WTC11 (cell line): ENCODE results near the gene WWOX. TPM values are rescaled to one million over a fixed set of nuclear protein-coding genes. Genes with fewer than 3 reads are reported as not detected.

Experiments
- ATAC-seq: fragments of 200-7000 bp; cut with Tn5 transposase; 2 replicates; pipeline ENCODE4 v1.10.0; 2021; ENCODE audit warnings: mild to moderate bottlenecking, moderate library complexity
- CTCF ChIA-PET: fragments of 300-600 bp; sonication (Branson Sonifier 250); formaldehyde crosslinking; loops from one replicate; lab custom pipeline; 2021; ENCODE audit warnings: antibody characterized with exemption; lab: Charles Lee
- POLR2A ChIA-PET: fragments of 350-600 bp; sonication (Branson Sonifier 250); formaldehyde crosslinking; loops from one replicate; lab custom pipeline; 2021; ENCODE audit warnings: antibody characterized with exemption; lab: Charles Lee
- DNase-seq: peaks from one replicate; pipeline ENCODE4 v3.0.0; 2021; ENCODE audit warnings: low spot score
- H3K27ac Mint-ChIP-seq: 2 replicates; pipeline ENCODE4 v1.8.0; 2021; ENCODE audit warnings: mixed read lengths
- H3K27me3 Mint-ChIP-seq: 2 replicates; pipeline ENCODE4 v1.8.0; 2021; ENCODE audit warnings: low read depth, mild to moderate bottlenecking, moderate library complexity, mixed read lengths
- H3K36me3 Mint-ChIP-seq: 2 replicates; pipeline ENCODE4 v1.8.0; 2021; ENCODE audit warnings: mixed read lengths
- H3K4me1 Mint-ChIP-seq: 2 replicates; pipeline ENCODE4 v1.8.0; 2022; ENCODE audit warnings: mixed read lengths
- H3K4me3 Mint-ChIP-seq: 2 replicates; pipeline ENCODE4 v1.8.0; 2021; ENCODE audit warnings: mild to moderate bottlenecking, moderate library complexity, mixed read lengths
- H3K9me3 Mint-ChIP-seq: 2 replicates; pipeline ENCODE4 v1.8.0; 2021; ENCODE audit warnings: mixed read lengths
- CBFB ChIP-seq: sonication (generic); formaldehyde crosslinking; IDR thresholded peaks from 2 replicates; pipeline ENCODE4 v1.8.1; 2022; ENCODE audit warnings: mild to moderate bottlenecking, low read depth, missing genetic modification reagents
- CREM ChIP-seq: sonication (generic); formaldehyde crosslinking; IDR thresholded peaks from 2 replicates; pipeline ENCODE4 v1.8.1; 2022; ENCODE audit warnings: mild to moderate bottlenecking, missing genetic modification reagents, moderate library complexity
- FOXJ3 ChIP-seq: sonication (generic); formaldehyde crosslinking; IDR thresholded peaks from 2 replicates; pipeline ENCODE4 v1.9.0; 2021; ENCODE audit warnings: missing genetic modification reagents, mild to moderate bottlenecking, borderline replicate concordance
- GABPB1 ChIP-seq: sonication (generic); formaldehyde crosslinking; IDR thresholded peaks from 2 replicates; pipeline ENCODE4 v1.8.1; 2023; ENCODE audit warnings: mild to moderate bottlenecking, missing genetic modification reagents
- JUN ChIP-seq: sonication (generic); formaldehyde crosslinking; IDR thresholded peaks from 2 replicates; pipeline ENCODE4 v1.8.0; 2023; ENCODE audit warnings: mild to moderate bottlenecking, missing genetic modification reagents
- NR3C1 ChIP-seq: sonication (generic); formaldehyde crosslinking; conservative IDR thresholded peaks from 2 replicates; pipeline ENCODE4 v1.8.1; 2023; ENCODE audit warnings: low read depth, mild to moderate bottlenecking, missing genetic modification reagents
- SP1 ChIP-seq: sonication (generic); formaldehyde crosslinking; conservative IDR thresholded peaks from 2 replicates; pipeline ENCODE4 v1.8.1; 2022; ENCODE audit warnings: missing genetic modification reagents
- TEAD4 ChIP-seq: sonication (generic); formaldehyde crosslinking; IDR thresholded peaks from 2 replicates; pipeline ENCODE4 v1.8.0; 2022; ENCODE audit warnings: mild to moderate bottlenecking, missing genetic modification reagents
- TP53 ChIP-seq: sonication (generic); formaldehyde crosslinking; IDR thresholded peaks from 2 replicates; pipeline ENCODE4 v1.8.1; 2023; ENCODE audit warnings: mild to moderate bottlenecking, missing genetic modification reagents
- ZNF232 ChIP-seq: sonication (generic); formaldehyde crosslinking; IDR thresholded peaks from 2 replicates; pipeline ENCODE4 v1.8.0; 2022; ENCODE audit warnings: mild to moderate bottlenecking, missing genetic modification reagents
- ZNF317 ChIP-seq: sonication (generic); formaldehyde crosslinking; IDR thresholded peaks from 2 replicates; pipeline ENCODE4 v1.8.1; 2023; ENCODE audit warnings: low read depth, mild to moderate bottlenecking, moderate library complexity, missing genetic modification reagents, borderline replicate concordance
- total RNA-seq: library from RNA; stranded (reverse); gene quantifications from 3 replicates; pipeline ENCODE4 v1.2.3, GENCODE V29; 2021
- TF ChIP-seq, protein P1 (sequence below): sonication (generic); formaldehyde crosslinking; IDR thresholded peaks from 2 replicates; pipeline ENCODE4 v1.8.1; 2022; ENCODE audit warnings: missing genetic modification reagents, borderline replicate concordance
- TF ChIP-seq, protein P2 (sequence below): sonication (generic); formaldehyde crosslinking; IDR thresholded peaks from 2 replicates; pipeline ENCODE4 v1.8.1; 2023; ENCODE audit warnings: mild to moderate bottlenecking, moderate library complexity, missing genetic modification reagents
- TF ChIP-seq, protein P3 (sequence below): sonication (generic); formaldehyde crosslinking; IDR thresholded peaks from 2 replicates; pipeline ENCODE4 v1.8.1; 2022; ENCODE audit warnings: mild to moderate bottlenecking, moderate library complexity, missing genetic modification reagents
- TF ChIP-seq, protein P4 (sequence below): sonication (generic); formaldehyde crosslinking; conservative IDR thresholded peaks from 2 replicates; pipeline ENCODE4 v1.8.1; 2022; ENCODE audit warnings: mild to moderate bottlenecking, missing genetic modification reagents
- TF ChIP-seq, protein P5 (sequence below): fragments of 250-450 bp; sonication (Bioruptor Pico); IDR thresholded peaks from 2 replicates; pipeline ENCODE4 v1.8.0; 2021; ENCODE audit warnings: mild to moderate bottlenecking
- TF ChIP-seq, protein P6 (sequence below): sonication (generic); formaldehyde crosslinking; IDR thresholded peaks from 2 replicates; pipeline ENCODE4 v1.8.1; 2023; ENCODE audit warnings: mild to moderate bottlenecking, missing genetic modification reagents, moderate library complexity
- TF ChIP-seq, protein P7 (sequence below): sonication (generic); formaldehyde crosslinking; conservative IDR thresholded peaks from 2 replicates; pipeline ENCODE4 v1.8.1; 2023; ENCODE audit warnings: mild to moderate bottlenecking, low read depth, missing genetic modification reagents, moderate library complexity
- TF ChIP-seq, protein P8 (sequence below): sonication (generic); formaldehyde crosslinking; IDR thresholded peaks from 2 replicates; pipeline ENCODE4 v1.8.0; 2022; ENCODE audit warnings: missing genetic modification reagents

WWOX gene
- total RNA-seq, 1 experiment from 2014 or later, result 15.7 TPM

DNA sequence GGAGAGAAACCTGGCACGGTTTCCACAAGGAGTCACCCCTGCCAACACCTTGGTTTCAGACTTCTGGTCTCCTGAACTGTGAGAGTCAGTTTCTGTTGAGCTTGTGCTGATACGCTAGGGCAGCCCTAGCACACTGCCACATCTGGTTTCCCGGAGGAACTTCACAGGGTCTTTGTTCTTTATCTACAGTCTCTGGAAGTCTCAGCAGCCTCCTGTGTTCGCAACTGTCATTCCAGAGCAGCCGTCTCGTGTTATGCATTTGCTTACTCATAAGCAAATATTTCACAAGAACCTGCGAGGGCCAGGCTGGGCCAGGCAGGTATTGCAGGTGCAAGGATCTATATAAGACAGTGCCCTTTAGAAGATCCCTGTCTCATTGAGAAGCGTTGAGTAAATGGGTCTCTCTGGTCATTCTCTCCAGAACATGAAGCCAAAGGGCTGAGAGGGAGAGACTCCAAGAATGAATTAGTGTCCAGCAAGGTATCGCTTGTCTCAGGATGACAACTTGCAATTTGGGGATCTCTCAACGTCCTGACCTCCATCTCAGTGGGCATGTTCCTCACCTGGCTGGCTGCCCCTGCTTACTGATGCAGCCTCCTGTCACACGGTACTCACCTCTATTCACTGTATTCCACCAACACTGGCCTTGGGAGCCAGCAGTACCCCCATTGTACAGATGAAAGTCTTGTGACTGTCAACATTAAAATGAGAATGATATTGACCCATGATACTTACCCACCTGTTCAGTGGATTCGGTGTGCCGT is 141.2 kb downstream of the WWOX start:
- no peak overlapping the region for H3K27ac Mint-ChIP-seq
- no peaks in the 10 kb centered on the region; the same call in 1 of the 2 replicates for H3K27me3 Mint-ChIP-seq
- DNase-seq (no peak), ATAC-seq (peak; percentile 73)
- H3K4me3 Mint-ChIP-seq, result no peak overlapping the region
- H3K36me3 Mint-ChIP-seq, result no peaks in the 10 kb centered on the region
- no peaks in the 10 kb centered on the region; the same call in 1 of the 2 replicates for H3K9me3 Mint-ChIP-seq
- ChIA-PET POLR2A (no interaction called here), CTCF (interaction anchor here (1.0 kb wide), 1 partner anchor 238 kb away, joined by 3 read pairs; no protein-coding TSS in a partner anchor)
- H3K4me1 Mint-ChIP-seq, result peaks cover 2% of the 10 kb centered on the region
- TF ChIP-seq GABPB1, result 0 out of 2 replicates have a peak, but pooled peaks have one; percentile 34
- TF ChIP-seq, protein P1, sequence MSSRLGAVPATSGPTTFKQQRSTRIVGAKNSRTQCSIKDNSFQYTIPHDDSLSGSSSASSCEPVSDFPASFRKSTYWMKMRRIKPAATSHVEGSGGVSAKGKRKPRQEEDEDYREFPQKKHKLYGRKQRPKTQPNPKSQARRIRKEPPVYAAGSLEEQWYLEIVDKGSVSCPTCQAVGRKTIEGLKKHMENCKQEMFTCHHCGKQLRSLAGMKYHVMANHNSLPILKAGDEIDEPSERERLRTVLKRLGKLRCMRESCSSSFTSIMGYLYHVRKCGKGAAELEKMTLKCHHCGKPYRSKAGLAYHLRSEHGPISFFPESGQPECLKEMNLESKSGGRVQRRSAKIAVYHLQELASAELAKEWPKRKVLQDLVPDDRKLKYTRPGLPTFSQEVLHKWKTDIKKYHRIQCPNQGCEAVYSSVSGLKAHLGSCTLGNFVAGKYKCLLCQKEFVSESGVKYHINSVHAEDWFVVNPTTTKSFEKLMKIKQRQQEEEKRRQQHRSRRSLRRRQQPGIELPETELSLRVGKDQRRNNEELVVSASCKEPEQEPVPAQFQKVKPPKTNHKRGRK (CRISPR knock-in tag), result no peak
- TF ChIP-seq, protein P2, sequence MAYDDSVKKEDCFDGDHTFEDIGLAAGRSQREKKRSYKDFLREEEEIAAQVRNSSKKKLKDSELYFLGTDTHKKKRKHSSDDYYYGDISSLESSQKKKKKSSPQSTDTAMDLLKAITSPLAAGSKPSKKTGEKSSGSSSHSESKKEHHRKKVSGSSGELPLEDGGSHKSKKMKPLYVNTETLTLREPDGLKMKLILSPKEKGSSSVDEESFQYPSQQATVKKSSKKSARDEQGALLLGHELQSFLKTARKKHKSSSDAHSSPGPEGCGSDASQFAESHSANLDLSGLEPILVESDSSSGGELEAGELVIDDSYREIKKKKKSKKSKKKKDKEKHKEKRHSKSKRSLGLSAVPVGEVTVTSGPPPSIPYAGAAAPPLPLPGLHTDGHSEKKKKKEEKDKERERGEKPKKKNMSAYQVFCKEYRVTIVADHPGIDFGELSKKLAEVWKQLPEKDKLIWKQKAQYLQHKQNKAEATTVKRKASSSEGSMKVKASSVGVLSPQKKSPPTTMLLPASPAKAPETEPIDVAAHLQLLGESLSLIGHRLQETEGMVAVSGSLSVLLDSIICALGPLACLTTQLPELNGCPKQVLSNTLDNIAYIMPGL (CRISPR knock-in tag), result no peak
- no peak for TF ChIP-seq NR3C1 (CRISPR knock-in tag)
- TF ChIP-seq, protein P3, sequence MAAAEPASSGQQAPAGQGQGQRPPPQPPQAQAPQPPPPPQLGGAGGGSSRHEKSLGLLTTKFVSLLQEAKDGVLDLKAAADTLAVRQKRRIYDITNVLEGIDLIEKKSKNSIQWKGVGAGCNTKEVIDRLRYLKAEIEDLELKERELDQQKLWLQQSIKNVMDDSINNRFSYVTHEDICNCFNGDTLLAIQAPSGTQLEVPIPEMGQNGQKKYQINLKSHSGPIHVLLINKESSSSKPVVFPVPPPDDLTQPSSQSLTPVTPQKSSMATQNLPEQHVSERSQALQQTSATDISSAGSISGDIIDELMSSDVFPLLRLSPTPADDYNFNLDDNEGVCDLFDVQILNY (CRISPR knock-in tag), result no peak
- TF ChIP-seq FOXJ3 (CRISPR knock-in tag), result no peak
- no peak for TF ChIP-seq CREM

DNA sequence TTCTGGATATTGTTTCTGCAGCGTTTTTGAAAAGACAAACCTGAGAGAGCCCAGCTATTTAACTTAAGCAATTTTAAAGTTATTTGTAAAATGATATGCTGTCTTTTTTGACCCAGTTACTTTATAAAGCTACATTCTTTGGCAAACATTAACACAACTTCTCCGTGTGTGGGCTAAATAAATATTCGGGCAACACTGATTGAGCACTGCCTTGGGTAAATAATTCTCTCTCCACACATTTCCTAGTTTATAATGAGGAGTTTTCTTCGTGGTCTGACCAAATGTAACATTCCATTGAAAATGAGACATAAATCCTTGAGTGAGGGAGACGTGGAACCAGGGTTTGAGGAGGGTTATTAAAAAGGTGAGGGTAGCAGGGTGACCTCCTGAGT is 142.8 kb downstream of the WWOX start:
- no peaks in the 10 kb centered on the region for H3K36me3 Mint-ChIP-seq
- no peak overlapping the region for H3K27ac Mint-ChIP-seq
- H3K4me3 Mint-ChIP-seq, result no peak overlapping the region
- H3K4me1 Mint-ChIP-seq, result peaks cover 2% of the 10 kb centered on the region
- H3K9me3 Mint-ChIP-seq, result no peaks in the 10 kb centered on the region; the same call in 1 of the 2 replicates
- POLR2A ChIA-PET, result no interaction called here
- ATAC-seq (no peak), DNase-seq (no peak)
- no peaks in the 10 kb centered on the region; the same call in 1 of the 2 replicates for H3K27me3 Mint-ChIP-seq
- CTCF ChIA-PET, result no interaction called here
- no peak for TF ChIP-seq ZNF232
- TF ChIP-seq, protein P4, sequence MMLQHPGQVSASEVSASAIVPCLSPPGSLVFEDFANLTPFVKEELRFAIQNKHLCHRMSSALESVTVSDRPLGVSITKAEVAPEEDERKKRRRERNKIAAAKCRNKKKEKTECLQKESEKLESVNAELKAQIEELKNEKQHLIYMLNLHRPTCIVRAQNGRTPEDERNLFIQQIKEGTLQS (CRISPR knock-in tag), result no peak
- TF ChIP-seq, protein P5, sequence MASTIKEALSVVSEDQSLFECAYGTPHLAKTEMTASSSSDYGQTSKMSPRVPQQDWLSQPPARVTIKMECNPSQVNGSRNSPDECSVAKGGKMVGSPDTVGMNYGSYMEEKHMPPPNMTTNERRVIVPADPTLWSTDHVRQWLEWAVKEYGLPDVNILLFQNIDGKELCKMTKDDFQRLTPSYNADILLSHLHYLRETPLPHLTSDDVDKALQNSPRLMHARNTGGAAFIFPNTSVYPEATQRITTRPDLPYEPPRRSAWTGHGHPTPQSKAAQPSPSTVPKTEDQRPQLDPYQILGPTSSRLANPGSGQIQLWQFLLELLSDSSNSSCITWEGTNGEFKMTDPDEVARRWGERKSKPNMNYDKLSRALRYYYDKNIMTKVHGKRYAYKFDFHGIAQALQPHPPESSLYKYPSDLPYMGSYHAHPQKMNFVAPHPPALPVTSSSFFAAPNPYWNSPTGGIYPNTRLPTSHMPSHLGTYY (CRISPR knock-in tag), result no peak
- TF ChIP-seq, protein P3 (CRISPR knock-in tag), result no peak
- no peak for TF ChIP-seq TEAD4 (CRISPR knock-in tag)
- TF ChIP-seq, protein P6, sequence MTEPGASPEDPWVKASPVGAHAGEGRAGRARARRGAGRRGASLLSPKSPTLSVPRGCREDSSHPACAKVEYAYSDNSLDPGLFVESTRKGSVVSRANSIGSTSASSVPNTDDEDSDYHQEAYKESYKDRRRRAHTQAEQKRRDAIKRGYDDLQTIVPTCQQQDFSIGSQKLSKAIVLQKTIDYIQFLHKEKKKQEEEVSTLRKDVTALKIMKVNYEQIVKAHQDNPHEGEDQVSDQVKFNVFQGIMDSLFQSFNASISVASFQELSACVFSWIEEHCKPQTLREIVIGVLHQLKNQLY (CRISPR knock-in tag), result no peak
- TF ChIP-seq, protein P7, sequence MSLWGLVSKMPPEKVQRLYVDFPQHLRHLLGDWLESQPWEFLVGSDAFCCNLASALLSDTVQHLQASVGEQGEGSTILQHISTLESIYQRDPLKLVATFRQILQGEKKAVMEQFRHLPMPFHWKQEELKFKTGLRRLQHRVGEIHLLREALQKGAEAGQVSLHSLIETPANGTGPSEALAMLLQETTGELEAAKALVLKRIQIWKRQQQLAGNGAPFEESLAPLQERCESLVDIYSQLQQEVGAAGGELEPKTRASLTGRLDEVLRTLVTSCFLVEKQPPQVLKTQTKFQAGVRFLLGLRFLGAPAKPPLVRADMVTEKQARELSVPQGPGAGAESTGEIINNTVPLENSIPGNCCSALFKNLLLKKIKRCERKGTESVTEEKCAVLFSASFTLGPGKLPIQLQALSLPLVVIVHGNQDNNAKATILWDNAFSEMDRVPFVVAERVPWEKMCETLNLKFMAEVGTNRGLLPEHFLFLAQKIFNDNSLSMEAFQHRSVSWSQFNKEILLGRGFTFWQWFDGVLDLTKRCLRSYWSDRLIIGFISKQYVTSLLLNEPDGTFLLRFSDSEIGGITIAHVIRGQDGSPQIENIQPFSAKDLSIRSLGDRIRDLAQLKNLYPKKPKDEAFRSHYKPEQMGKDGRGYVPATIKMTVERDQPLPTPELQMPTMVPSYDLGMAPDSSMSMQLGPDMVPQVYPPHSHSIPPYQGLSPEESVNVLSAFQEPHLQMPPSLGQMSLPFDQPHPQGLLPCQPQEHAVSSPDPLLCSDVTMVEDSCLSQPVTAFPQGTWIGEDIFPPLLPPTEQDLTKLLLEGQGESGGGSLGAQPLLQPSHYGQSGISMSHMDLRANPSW, result no peak
- TF ChIP-seq, protein P8, sequence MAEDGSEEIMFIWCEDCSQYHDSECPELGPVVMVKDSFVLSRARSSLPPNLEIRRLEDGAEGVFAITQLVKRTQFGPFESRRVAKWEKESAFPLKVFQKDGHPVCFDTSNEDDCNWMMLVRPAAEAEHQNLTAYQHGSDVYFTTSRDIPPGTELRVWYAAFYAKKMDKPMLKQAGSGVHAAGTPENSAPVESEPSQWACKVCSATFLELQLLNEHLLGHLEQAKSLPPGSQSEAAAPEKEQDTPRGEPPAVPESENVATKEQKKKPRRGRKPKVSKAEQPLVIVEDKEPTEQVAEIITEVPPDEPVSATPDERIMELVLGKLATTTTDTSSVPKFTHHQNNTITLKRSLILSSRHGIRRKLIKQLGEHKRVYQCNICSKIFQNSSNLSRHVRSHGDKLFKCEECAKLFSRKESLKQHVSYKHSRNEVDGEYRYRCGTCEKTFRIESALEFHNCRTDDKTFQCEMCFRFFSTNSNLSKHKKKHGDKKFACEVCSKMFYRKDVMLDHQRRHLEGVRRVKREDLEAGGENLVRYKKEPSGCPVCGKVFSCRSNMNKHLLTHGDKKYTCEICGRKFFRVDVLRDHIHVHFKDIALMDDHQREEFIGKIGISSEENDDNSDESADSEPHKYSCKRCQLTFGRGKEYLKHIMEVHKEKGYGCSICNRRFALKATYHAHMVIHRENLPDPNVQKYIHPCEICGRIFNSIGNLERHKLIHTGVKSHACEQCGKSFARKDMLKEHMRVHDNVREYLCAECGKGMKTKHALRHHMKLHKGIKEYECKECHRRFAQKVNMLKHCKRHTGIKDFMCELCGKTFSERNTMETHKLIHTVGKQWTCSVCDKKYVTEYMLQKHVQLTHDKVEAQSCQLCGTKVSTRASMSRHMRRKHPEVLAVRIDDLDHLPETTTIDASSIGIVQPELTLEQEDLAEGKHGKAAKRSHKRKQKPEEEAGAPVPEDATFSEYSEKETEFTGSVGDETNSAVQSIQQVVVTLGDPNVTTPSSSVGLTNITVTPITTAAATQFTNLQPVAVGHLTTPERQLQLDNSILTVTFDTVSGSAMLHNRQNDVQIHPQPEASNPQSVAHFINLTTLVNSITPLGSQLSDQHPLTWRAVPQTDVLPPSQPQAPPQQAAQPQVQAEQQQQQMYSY (CRISPR knock-in tag), result no peak
- TF ChIP-seq JUN (CRISPR knock-in tag), result no peak
- no peak for TF ChIP-seq ZNF317 (CRISPR knock-in tag)
- TF ChIP-seq SP1 (CRISPR knock-in tag), result no peak
- no peak for TF ChIP-seq FOXJ3 (CRISPR knock-in tag)
- no peak for TF ChIP-seq TP53 (CRISPR knock-in tag)
- TF ChIP-seq CBFB, result no peak
